CD4-positive, CD25-positive, alpha-beta regulatory T cell (primary cell): ENCODE data around the gene SUMO2. TPM values are rescaled to one million over a fixed set of nuclear protein-coding genes. Genes with fewer than 3 reads are reported as not detected.
"Not testable (repeated sequence)": the region's sequence is repeated elsewhere in the genome, so short reads cannot be mapped to it uniquely, and the experiment has no call there.

Experiments used
- ATAC-seq, 2 donors: fragments of 150-1000 bp; cut with Tn5 transposase; one replicate each; pipeline ENCODE4 v1.10.0; 2021; ENCODE audit warnings: low read depth in 2 of 2, moderate number of reproducible peaks in 2 of 2, moderate library complexity in 1 of 2
- DNase-seq, 3 donors: peaks; one replicate each; pipeline versions ENCODE4 v3.0.0 to v3.0.0-alpha.2; 2012 to 2022; ENCODE audit warnings: mixed read lengths in 1 of 3
- H3K27ac ChIP-seq: one replicate; pipeline ENCODE4 v1.7.0; 2013; ENCODE audit warnings: mild to moderate bottlenecking, low read length; ENCODE audit not compliant: insufficient read depth, poor library complexity, severe bottlenecking
- H3K27me3 ChIP-seq: one replicate; pipeline ENCODE4 v1.7.0; 2013; ENCODE audit warnings: low read length; ENCODE audit not compliant: control insufficient read depth, insufficient read depth
- H3K36me3 ChIP-seq: one replicate; pipeline ENCODE4 v1.7.0; 2013; ENCODE audit warnings: mild to moderate bottlenecking, low read length, moderate library complexity; ENCODE audit not compliant: control insufficient read depth, insufficient read depth
- H3K4me1 ChIP-seq: 2 replicates; pipeline ENCODE4 v1.7.0; 2013; ENCODE audit warnings: mild to moderate bottlenecking, low read length; ENCODE audit not compliant: insufficient read depth, control insufficient read depth, poor library complexity, severe bottlenecking
- H3K4me3 ChIP-seq: one replicate; pipeline ENCODE4 v1.7.0; 2013; ENCODE audit warnings: low read depth, mild to moderate bottlenecking, low read length, moderate library complexity
- H3K9me3 ChIP-seq, 2 experiments: 1 replicate in 1 of 2; 2 replicates in 1 of 2; pipeline ENCODE4 v1.7.0; 2013; ENCODE audit warnings: low read length in 2 of 2, mild to moderate bottlenecking in 1 of 2, moderate library complexity in 1 of 2; ENCODE audit not compliant: control insufficient read depth in 2 of 2
- H3K27ac Mint-ChIP-seq, 3 donors: one replicate each; pipeline ENCODE4 v1.8.0; 2020 to 2022; ENCODE audit warnings: mild to moderate bottlenecking in 3 of 3, mixed read lengths in 3 of 3, moderate library complexity in 2 of 3
- H3K27me3 Mint-ChIP-seq: one replicate; pipeline ENCODE4 v1.8.0; 2022; ENCODE audit warnings: mild to moderate bottlenecking, mixed read lengths
- H3K36me3 Mint-ChIP-seq: one replicate; pipeline ENCODE4 v1.8.0; 2020; ENCODE audit warnings: mixed read lengths
- H3K4me1 Mint-ChIP-seq, 4 donors: one replicate each; pipeline ENCODE4 v1.8.0; 2020 to 2022; ENCODE audit warnings: mixed read lengths in 4 of 4, mild to moderate bottlenecking in 1 of 4
- H3K4me3 Mint-ChIP-seq, 4 donors: one replicate each; pipeline ENCODE4 v1.8.0; 2020 to 2022; ENCODE audit warnings: mild to moderate bottlenecking in 4 of 4, mixed read lengths in 4 of 4, moderate library complexity in 3 of 4
- H3K9me3 Mint-ChIP-seq, 7 donors: one replicate each; pipeline ENCODE4 v1.8.0; 2020 to 2022; ENCODE audit warnings: mixed read lengths in 7 of 7, mild to moderate bottlenecking in 3 of 7, moderate library complexity in 2 of 7
- polyA plus RNA-seq, 4 donors: library from polyadenylated mRNA; unstranded; fragments of 300-500 nt; fragmentation: Illumina TruSeq; gene quantifications; one replicate each; pipeline ENCODE4 v1.2.3, GENCODE V29; 2021
- total RNA-seq: library from RNA; stranded (reverse); gene quantifications from one replicate; pipeline ENCODE4 v1.2.3, GENCODE V29; 2022

The SUMO2 gene
- total and polyA plus RNA-seq, 5 donors from 2014 or later: 318 to 660 (median 474) TPM

DNA sequence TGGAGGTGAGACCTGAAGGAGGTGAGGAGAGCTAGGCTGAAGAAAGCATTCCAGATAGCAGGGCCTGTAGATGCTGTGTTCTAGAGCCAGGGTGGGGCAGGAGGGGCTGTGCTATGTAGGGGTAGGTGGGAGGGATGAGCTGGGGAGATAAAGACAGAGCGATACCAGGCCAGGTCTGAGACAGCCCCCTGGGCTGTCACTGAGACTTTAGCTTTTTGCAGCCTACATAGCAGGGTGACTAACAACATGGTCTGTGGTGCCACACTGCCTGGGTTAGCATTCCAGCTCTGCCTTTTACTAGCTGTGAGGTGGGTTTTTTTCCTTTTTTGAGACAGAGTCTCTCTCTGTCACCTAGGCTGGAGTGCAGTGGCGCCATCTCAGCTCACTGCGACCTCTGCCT, 37.1 kb upstream of the SUMO2 start:
- Histone ChIP-seq H3K36me3 (peaks cover 61% of the 10 kb centered on the region), H3K4me1 (no peaks in the 10 kb centered on the region), H3K27ac (no peak overlapping the region), H3K27me3 (no peaks in the 10 kb centered on the region), H3K4me3 (no peak overlapping the region), H3K9me3 (no peaks in the 10 kb centered on the region)
- H3K4me3 Mint-ChIP-seq: no peak overlapping the region
- peak overlapping the region in 1 of 3 donors; percentile 82 for H3K27ac Mint-ChIP-seq
- ATAC-seq (no peak), DNase-seq (no peak)
- H3K27me3 Mint-ChIP-seq: no peaks in the 10 kb centered on the region
- peaks cover 5 to 6% (median 6%) of the 10 kb centered on the region in 4 donors for H3K4me1 Mint-ChIP-seq
- H3K9me3 Mint-ChIP-seq: no peaks in the 10 kb centered on the region
- peaks cover 37% of the 10 kb centered on the region for H3K36me3 Mint-ChIP-seq

DNA sequence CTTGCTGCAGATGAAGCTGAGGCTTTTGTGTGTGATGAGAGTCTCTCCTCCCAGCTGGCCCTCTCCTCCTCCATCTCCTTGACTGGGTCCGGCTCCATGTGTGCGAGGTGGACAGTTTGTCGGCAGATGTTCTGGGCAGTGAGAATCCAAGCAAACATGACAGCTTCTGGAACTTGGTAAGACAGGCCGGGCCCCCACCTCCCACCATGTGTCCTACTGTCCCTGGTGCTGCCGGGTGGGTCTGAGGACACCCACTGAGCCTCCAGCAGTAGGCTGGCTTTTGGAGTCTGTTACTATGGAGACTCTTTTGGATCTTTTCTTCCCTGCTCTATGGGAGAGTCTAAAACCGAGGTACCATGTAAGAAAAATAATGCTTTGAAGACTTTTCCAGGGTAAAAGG, 35.4 kb upstream of the SUMO2 start:
- no peak overlapping the region for H3K4me3 Mint-ChIP-seq
- no peak for ATAC-seq
- no peaks in the 10 kb centered on the region for H3K9me3 Mint-ChIP-seq
- peaks cover 5 to 6% (median 6%) of the 10 kb centered on the region in 4 donors for H3K4me1 Mint-ChIP-seq
- no peak overlapping the region for H3K27ac Mint-ChIP-seq
- H3K27me3 ChIP-seq: no peaks in the 10 kb centered on the region
- no peak overlapping the region for H3K4me3 ChIP-seq
- H3K27me3 Mint-ChIP-seq: no peaks in the 10 kb centered on the region
- no peak overlapping the region for H3K27ac ChIP-seq
- H3K36me3 ChIP-seq: peaks cover 67% of the 10 kb centered on the region
- no peak for DNase-seq
- peaks cover 39% of the 10 kb centered on the region for H3K36me3 Mint-ChIP-seq
- no peaks in the 10 kb centered on the region for H3K4me1 ChIP-seq
- H3K9me3 ChIP-seq: no peaks in the 10 kb centered on the region

DNA sequence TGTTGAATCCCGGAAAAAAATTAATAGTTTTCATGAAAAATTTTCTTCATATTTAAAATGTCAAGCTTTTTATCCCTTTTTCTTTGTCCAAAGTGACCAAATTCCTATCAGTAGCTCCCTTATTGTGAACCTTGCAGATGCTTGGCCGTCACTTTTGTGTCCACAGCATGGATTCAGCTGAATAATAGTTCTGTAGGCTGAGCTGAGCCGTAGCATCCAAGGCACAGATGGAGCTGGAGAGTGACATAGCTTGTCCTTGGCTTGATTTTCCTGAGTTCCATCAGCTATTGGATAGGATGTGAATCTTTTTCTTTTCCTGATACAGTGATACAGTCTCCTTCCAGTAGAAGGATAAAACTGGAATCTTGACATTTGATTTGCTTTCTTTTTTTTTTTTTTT, 26.3 kb upstream of the SUMO2 start:
- no peaks in the 10 kb centered on the region for H3K9me3 Mint-ChIP-seq
- H3K27me3 Mint-ChIP-seq: no peaks in the 10 kb centered on the region
- no peak for ATAC-seq
- Histone ChIP-seq H3K27ac (no peak overlapping the region), H3K9me3 (no peaks in the 10 kb centered on the region), H3K27me3 (no peaks in the 10 kb centered on the region), H3K4me1 (peaks cover 18% of the 10 kb centered on the region), H3K36me3 (peaks cover 48% of the 10 kb centered on the region), H3K4me3 (no peak overlapping the region)
- H3K4me3 Mint-ChIP-seq: peak overlapping the region in 2 of 4 donors; percentile 58 to 67
- H3K36me3 Mint-ChIP-seq: peaks cover 15% of the 10 kb centered on the region
- DNase-seq: no peak
- H3K27ac Mint-ChIP-seq: peak overlapping the region in 1 of 3 donors; percentile 54
- peaks cover 5 to 30% (median 18%) of the 10 kb centered on the region in 4 donors for H3K4me1 Mint-ChIP-seq

DNA sequence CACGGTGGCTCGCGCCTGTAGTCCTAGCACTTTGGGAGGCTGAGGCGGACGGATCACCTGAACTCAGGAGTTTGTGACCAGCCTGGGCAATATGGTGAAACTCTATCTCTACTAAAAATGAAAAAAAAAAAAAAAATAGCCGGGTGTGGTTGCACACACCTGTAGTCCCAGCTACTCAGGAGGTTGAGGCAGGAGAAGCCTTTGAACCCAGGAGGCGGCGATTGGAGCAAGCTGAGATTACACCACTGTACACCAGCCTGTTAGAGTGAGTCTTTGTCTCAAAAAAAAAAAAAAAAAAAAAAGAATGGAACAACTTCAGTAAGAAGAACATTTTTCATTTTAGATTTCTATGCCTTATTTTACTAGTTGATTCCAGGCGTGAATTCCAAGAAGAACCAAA, 25.4 kb upstream of the SUMO2 start:
- no peak overlapping the region for H3K27ac ChIP-seq
- H3K4me1 ChIP-seq: peaks cover 19% of the 10 kb centered on the region
- peaks cover 42% of the 10 kb centered on the region for H3K36me3 ChIP-seq
- no peaks in the 10 kb centered on the region for H3K27me3 ChIP-seq
- no peak for ATAC-seq
- H3K27me3 Mint-ChIP-seq: no peaks in the 10 kb centered on the region
- DNase-seq: no peak
- peak overlapping the region in 2 of 4 donors; percentile 67 to 76 for H3K4me3 Mint-ChIP-seq
- H3K9me3 ChIP-seq: no peaks in the 10 kb centered on the region
- peak overlapping the region in 2 of 3 donors; percentile 26 to 54 for H3K27ac Mint-ChIP-seq
- H3K36me3 Mint-ChIP-seq: peaks cover 13% of the 10 kb centered on the region
- peaks cover 5 to 30% (median 18%) of the 10 kb centered on the region in 4 donors for H3K4me1 Mint-ChIP-seq
- no peak overlapping the region for H3K4me3 ChIP-seq
- no peaks in the 10 kb centered on the region for H3K9me3 Mint-ChIP-seq

DNA sequence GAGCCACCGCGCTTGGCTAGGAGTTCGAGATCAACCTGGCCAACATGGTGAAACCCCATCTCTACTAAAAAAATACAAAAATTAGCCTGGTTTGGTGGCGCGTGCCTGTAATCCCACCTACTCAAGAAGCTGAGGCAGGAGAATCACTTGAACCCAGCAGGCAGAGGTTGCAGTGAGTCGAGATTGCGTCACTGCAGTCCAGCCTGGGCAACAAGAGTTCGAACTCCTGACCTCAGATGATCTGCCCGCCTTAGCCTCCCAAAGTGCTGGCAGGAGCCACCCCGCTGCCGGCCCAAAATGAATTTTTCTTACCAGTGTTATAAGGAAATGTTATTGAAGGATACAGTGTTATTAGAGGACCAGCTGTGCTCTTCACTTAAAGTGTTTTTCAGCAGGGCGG, 25.0 kb upstream of the SUMO2 start:
- Histone ChIP-seq H3K9me3 (no peaks in the 10 kb centered on the region), H3K36me3 (peaks cover 38% of the 10 kb centered on the region), H3K4me1 (peaks cover 19% of the 10 kb centered on the region), H3K27me3 (no peaks in the 10 kb centered on the region), H3K27ac (no peak overlapping the region), H3K4me3 (no peak overlapping the region)
- peaks cover 9% of the 10 kb centered on the region for H3K36me3 Mint-ChIP-seq
- DNase-seq (no peak), ATAC-seq (no peak)
- peaks cover 5 to 30% (median 18%) of the 10 kb centered on the region in 4 donors for H3K4me1 Mint-ChIP-seq
- H3K9me3 Mint-ChIP-seq: no peaks in the 10 kb centered on the region
- H3K27me3 Mint-ChIP-seq: no peaks in the 10 kb centered on the region
- peak overlapping the region in 1 of 3 donors; percentile 26 for H3K27ac Mint-ChIP-seq
- peak overlapping the region in 3 of 4 donors; percentile 38 to 76 (median 46) for H3K4me3 Mint-ChIP-seq

DNA sequence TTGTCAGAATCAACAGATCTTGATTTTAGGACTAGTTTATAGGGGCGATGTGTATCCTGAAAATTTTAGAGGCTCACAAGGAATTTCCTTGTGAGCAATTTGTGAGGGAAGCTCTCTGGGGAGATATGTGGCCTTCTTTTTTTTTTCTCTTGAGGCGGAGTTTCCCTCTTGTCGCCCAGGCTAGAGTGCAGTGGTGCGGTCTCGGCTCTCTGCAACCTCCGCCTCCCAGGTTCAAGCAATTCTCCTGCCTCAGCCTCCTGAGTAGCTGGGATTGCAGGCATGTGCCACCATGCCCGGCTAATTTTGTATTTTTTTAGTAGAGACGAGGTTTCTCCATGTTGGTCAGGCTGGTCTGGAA, 24.3 kb upstream of the SUMO2 start:
- DNase-seq, H3K27me3 Mint-ChIP-seq, H3K9me3 Mint-ChIP-seq, H3K27ac ChIP-seq, H3K27me3 ChIP-seq, ATAC-seq, H3K9me3 ChIP-seq, H3K36me3 Mint-ChIP-seq, H3K4me3 ChIP-seq: not testable (repeated sequence)
- Histone ChIP-seq H3K36me3 (peaks cover 32% of the 10 kb centered on the region), H3K4me1 (peaks cover 19% of the 10 kb centered on the region)
- H3K4me1 Mint-ChIP-seq: peaks cover 5 to 30% (median 18%) of the 10 kb centered on the region in 4 donors
- H3K4me3 Mint-ChIP-seq: peak overlapping the region; percentile 95 to 96 (median 96)
- peak overlapping the region in 2 of 3 donors; percentile 9 to 97 for H3K27ac Mint-ChIP-seq

DNA sequence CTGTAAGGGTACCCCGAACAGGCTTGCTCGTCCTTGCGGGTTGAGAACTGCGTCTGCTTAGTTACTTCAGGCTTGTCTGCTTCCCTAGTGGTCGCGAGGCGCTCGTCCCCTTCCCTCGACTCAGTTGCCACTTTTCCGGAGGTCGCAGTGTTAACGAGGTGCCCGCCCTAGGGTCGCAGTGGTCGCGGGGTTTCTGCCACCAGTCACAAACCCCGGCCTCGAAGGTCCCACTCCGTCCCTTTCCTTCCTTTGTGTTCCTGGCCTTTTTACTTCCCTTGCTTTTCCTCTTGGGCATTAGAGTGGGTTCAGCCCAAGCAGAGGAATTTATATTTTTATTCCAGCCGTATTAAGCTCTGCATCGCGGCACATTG, 23.0 kb upstream of the SUMO2 start:
- Histone ChIP-seq H3K4me3 (peak overlapping the region; percentile 97), H3K4me1 (peaks cover 19% of the 10 kb centered on the region), H3K9me3 (no peaks in the 10 kb centered on the region), H3K36me3 (peaks cover 24% of the 10 kb centered on the region), H3K27ac (peak overlapping the region; percentile 84), H3K27me3 (no peaks in the 10 kb centered on the region)
- DNase-seq (no peak), ATAC-seq (no peak)
- Mint-ChIP-seq H3K27ac (peak overlapping the region; percentile 97 to 100 (median 98)), H3K36me3 (peaks cover 5% of the 10 kb centered on the region), H3K9me3 (no peaks in the 10 kb centered on the region), H3K27me3 (no peaks in the 10 kb centered on the region), H3K4me3 (peak overlapping the region; percentile 95 to 96 (median 96)), H3K4me1 (peaks cover 12 to 34% (median 22%) of the 10 kb centered on the region in 4 donors)

DNA sequence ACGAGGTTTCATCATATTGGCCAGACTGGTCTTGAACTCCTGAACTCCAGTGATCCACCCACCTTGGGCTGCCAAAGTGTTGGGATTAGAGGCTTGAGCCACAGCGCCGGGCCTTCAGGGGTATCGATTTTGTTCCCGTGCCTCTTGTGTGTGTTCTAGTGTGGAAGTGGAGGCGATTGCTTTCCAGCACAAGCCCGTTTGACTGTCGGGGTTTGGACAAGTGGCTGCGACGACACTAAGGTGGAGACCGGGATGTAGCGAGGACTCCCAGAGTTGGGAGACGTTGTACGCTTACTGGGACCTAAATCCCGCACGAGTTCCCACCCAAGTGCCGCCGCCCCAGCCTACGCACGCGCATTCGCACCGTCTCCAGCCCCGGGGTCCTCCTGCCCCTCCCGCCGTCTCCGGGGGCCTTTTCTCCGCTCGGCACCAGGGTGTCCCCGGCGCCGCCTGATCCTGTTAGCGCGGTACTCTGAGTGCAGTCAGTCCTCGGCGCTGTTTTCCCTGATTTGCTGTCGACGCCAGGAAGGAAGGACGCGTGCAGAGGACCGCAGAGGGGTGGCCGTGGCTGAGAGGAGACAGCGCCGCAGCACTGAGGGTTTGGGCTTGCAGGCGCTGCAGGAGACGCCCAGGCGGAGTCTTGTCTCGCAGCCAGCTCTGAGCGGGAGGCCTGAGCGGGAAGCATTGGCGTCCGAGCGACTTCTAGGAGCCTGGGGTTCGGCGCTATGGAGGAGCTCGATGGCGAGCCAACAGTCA, 22.5 kb upstream of the SUMO2 start, which contains the start of gene NUP85:
Gene NUP85 (plus strand): TSS at position 643 of the 756 bp plus-strand sequence. CDS start 83 bp downstream, at position 726.
- Histone ChIP-seq H3K27ac (peak within 1 kb of the TSS; percentile 84), H3K9me3 (no peaks in the 10 kb centered on the region), H3K4me3 (peak within 1 kb of the TSS; percentile 97), H3K27me3 (no peaks in the 10 kb centered on the region), H3K4me1 (peaks cover 19% of the 10 kb centered on the region), H3K36me3 (peaks cover 20% of the 10 kb centered on the region)
- H3K36me3 Mint-ChIP-seq: peaks cover 5% of the 10 kb centered on the region
- no peaks in the 10 kb centered on the region for H3K27me3 Mint-ChIP-seq
- DNase-seq (peak; percentile 87 to 94 (median 93)), ATAC-seq (peak; percentile 88 to 89)
- peak within 1 kb of the TSS; percentile 95 to 96 (median 96) for H3K4me3 Mint-ChIP-seq
- H3K4me1 Mint-ChIP-seq: peaks cover 12 to 34% (median 22%) of the 10 kb centered on the region in 4 donors
- H3K27ac Mint-ChIP-seq: peak within 1 kb of the TSS; percentile 97 to 100 (median 98)
- H3K9me3 Mint-ChIP-seq: no peaks in the 10 kb centered on the region
